WI38 (cell line): Measurements from ENCODE around the gene AXDND1.

Experiments
- H3K4me3 ChIP-seq: 2 replicates; pipeline ENCODE4 v1.5.1; 2011; ENCODE audit warnings: low read depth, mild to moderate bottlenecking, control low read depth, low read length
- CTCF ChIP-seq: IDR thresholded peaks from 2 replicates; pipeline ENCODE4 v1.5.1; 2012; ENCODE audit warnings: low read depth, mild to moderate bottlenecking, control low read depth, low read length

The AXDND1 gene

GRCh38 chr1:179601093-179601492 is 235.3 kb downstream of the AXDND1 start:
- no peak overlapping the region for H3K4me3 ChIP-seq
- no peak for TF ChIP-seq CTCF
